Measurements from ENCODE around the gene ZSCAN31.

Gene ZSCAN31

DNA sequence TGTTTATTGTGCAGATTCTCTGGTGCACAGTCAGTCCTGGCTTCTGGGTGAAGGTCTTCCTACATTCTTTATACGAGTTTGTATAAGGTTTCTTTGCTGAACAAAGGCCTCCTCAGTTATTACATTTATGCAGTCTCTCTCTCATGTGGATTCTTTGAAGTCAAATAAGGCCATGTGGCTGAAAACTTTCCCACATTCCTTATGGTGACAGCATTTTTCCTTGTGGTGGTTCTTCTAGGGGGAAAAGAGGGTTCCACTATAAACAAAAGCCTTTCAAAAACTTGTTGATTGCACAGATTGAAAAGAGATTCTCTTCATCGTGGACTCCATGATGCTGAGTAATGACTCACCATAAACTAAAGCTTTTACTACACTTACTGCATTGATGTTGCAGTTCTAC, 44.4 kb upstream of the ZSCAN31 start:
- Histone ChIP-seq H3K4me1 (ENCODE audit: control insufficient read depth, low read length) (no peaks in the 10 kb centered on the region), H3K36me3 (ENCODE audit: control insufficient read depth, low read length) (peaks cover 47% of the 10 kb centered on the region), H4K20me1 (ENCODE audit: control insufficient read depth, insufficient read depth, low read depth, low read length) (no peaks in the 10 kb centered on the region), H3K4me3 (ENCODE audit: low read length) (no peak overlapping the region), H3K9me3 (ENCODE audit: control insufficient read depth, insufficient read depth, low read length) (peaks cover 3% of the 10 kb centered on the region; the same call in 1 of the 2 replicates), H3F3A (ENCODE audit: control insufficient read depth, insufficient read depth) (no peaks in the 10 kb centered on the region), H3K27ac (ENCODE audit: low read depth, low read length) (no peak overlapping the region), H3K4me2 (ENCODE audit: low read length) (no peak overlapping the region), H3K9me2 (replicated peaks; ENCODE audit: control insufficient read depth, low read length) (no peaks in the 10 kb centered on the region), H3K27me3 (ENCODE audit: control insufficient read depth, low read length) (no peaks in the 10 kb centered on the region), H3K79me2 (ENCODE audit: control insufficient read depth, low read length) (no peaks in the 10 kb centered on the region)
- TF ChIP-seq CTCF (IDR thresholded peaks at IDR 0.05; ENCODE audit: low read depth, low read length, poor library complexity, severe bottlenecking) (no peak), EZH2phosphoT487 (IDR thresholded peaks at IDR 0.05; ENCODE audit: borderline replicate concordance, low read length) (no peak)

- H3K4me1 ChIP-seq (ENCODE audit: control insufficient read depth, low read length) = no peaks in the 10 kb centered on the region
- peaks cover 42% of the 10 kb centered on the region for H3K36me3 ChIP-seq (ENCODE audit: control insufficient read depth, low read length)
- H3K9me3 ChIP-seq (ENCODE audit: control insufficient read depth, insufficient read depth, low read length) = peaks cover 3% of the 10 kb centered on the region; the same call in 1 of the 2 replicates
- no peaks in the 10 kb centered on the region for H3K79me2 ChIP-seq (ENCODE audit: control insufficient read depth, low read length)
- H3F3A ChIP-seq (ENCODE audit: control insufficient read depth, insufficient read depth) = 0 out of 2 replicates have a peak, but pooled peaks cover 4% of the 10 kb centered on the region
- H3K27ac ChIP-seq (ENCODE audit: low read depth, low read length) = no peak overlapping the region
- H3K27me3 ChIP-seq (ENCODE audit: control insufficient read depth, low read length) = no peaks in the 10 kb centered on the region
- no peaks in the 10 kb centered on the region for H4K20me1 ChIP-seq (ENCODE audit: control insufficient read depth, insufficient read depth, low read depth, low read length)
- H3K4me2 ChIP-seq (ENCODE audit: low read length) = no peak overlapping the region
- H3K4me3 ChIP-seq (ENCODE audit: low read length) = no peak overlapping the region
- TF ChIP-seq CTCF (IDR thresholded peaks at IDR 0.05; ENCODE audit: low read depth, low read length, poor library complexity, severe bottlenecking) = no peak
- no peak for TF ChIP-seq EZH2phosphoT487 (IDR thresholded peaks at IDR 0.05; ENCODE audit: borderline replicate concordance, low read length)
- no peaks in the 10 kb centered on the region for H3K9me2 ChIP-seq (replicated peaks; ENCODE audit: control insufficient read depth, low read length)
Measured at GRCh38 chr6:28378644-28379043, 42.7 kb upstream of the ZSCAN31 start.

GRCh38 chr6:28377879-28378278, 41.9 kb upstream of the ZSCAN31 start:
- Histone ChIP-seq H3K36me3 (ENCODE audit: control insufficient read depth, low read length) (peaks cover 38% of the 10 kb centered on the region), H3K79me2 (ENCODE audit: control insufficient read depth, low read length) (no peaks in the 10 kb centered on the region), H3K4me2 (ENCODE audit: low read length) (no peak overlapping the region), H3K27me3 (ENCODE audit: control insufficient read depth, low read length) (no peaks in the 10 kb centered on the region), H4K20me1 (ENCODE audit: control insufficient read depth, insufficient read depth, low read depth, low read length) (no peaks in the 10 kb centered on the region), H3K9me2 (replicated peaks; ENCODE audit: control insufficient read depth, low read length) (no peaks in the 10 kb centered on the region), H3K4me1 (ENCODE audit: control insufficient read depth, low read length) (no peaks in the 10 kb centered on the region), H3F3A (ENCODE audit: control insufficient read depth, insufficient read depth) (0 out of 2 replicates have a peak, but pooled peaks cover 4% of the 10 kb centered on the region), H3K4me3 (ENCODE audit: low read length) (no peak overlapping the region), H3K27ac (ENCODE audit: low read depth, low read length) (no peak overlapping the region), H3K9me3 (ENCODE audit: control insufficient read depth, insufficient read depth, low read length) (peaks cover 3% of the 10 kb centered on the region; the same call in 1 of the 2 replicates)
- TF ChIP-seq EZH2phosphoT487 (IDR thresholded peaks at IDR 0.05; ENCODE audit: borderline replicate concordance, low read length) = no peak
- TF ChIP-seq CTCF (IDR thresholded peaks at IDR 0.05; ENCODE audit: low read depth, low read length, poor library complexity, severe bottlenecking) = no peak
